GM19468 (cell line): ENCODE data around the gene SNED1.

Experiments used
- ATAC-seq: cut with Tn5 transposase; IDR thresholded peaks from one replicate; pipeline ENCODE4 v1.9.1; 2021; ENCODE audit warnings: mild to moderate bottlenecking, moderate library complexity, moderate number of reproducible peaks; ENCODE audit not compliant: unreplicated experiment; ENCODE audit errors: extremely low read depth

SNED1 gene

DNA sequence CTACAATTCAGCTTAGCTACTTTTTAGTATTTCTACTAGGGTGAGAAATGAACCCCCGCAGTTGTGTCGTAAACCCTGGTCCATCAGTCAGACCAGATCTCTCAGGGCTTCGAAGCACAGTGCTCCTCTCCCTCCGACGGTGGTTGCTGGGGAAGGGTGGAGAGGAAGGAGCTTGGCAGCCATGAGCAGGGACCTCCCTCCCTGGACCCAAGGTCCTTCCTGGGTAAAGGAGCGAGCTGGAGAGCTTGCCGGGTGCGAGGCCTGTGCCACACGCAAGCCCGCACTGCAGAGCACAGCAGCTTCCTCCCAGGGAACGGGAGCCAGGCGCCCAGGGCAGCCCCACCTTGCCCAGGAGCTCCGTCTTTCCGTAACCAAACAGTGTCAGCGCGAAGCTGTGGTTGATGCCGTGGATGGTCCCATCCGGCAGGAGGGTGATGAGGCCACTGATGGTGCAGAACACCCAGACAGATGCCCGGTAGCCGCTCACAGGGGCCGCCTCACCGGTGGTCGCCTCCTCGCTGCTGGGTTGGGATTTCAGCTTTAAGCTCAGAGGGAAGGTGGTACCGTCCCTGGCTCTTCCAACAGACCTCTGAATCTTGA is 138.3 kb downstream of the SNED1 start:
- ATAC-seq = no peak

DNA sequence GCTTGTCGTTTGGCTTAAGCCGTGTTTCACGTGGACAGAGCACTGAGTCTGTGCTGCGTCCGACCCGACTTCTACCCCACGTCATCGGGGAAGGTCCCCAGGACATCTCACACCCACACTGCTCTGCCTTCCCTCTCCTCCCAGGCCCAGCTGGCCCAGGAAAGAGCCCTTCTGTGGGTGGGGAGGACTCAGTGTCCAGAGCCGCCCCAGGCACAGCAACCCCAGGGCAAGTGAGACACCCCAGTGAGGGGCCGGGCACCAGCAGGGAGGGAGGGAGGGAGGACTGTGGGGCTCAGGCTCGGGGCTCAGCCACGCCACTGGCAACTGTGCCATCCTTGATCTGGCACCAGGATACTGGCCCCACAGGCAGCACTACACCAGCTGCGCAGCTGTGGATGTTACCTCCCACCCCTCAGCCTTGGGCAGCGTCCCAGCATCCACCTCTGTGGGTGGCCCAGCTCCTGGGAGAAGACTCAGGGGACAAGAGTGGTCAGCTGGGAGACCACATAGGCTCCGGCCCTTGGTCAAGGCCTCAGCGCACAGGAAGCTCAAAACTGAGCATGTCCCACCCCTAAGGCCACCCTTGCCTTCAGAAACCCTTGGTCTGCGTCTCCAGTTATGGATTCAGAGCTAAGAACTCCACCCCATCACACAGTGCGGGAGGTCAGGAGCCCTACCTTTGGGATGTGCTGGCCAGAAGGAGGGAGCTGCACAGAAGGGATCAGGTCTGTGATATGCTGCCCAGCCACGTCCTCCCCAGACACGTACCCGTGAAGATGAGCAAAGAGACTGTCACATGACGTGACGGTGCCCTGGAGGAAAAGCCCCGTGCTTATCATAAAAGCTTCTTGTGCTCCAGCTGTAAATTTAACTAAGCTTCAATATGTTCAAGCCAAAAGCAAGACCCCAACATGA is 139.1 kb downstream of the SNED1 start:
- no peak for ATAC-seq

DNA sequence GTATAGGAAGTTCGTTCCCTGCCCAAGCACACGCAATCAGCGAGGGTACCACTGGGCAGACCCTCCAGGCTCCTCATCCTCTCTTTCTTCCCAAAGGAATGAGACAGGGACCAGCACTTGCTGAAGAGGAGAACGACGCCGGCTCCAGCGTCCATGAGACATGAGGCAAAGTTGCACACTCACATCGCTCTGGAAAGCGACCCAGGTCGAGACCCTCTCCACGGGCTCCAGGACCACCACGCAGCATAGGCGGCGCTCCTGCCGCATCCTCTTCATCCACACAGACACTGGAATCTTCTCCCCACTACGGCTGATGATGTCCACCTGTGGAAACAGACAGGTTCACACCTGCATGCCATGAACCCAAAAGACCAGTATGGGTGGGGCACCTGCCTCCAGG is 140.1 kb downstream of the SNED1 start:
- no peak for ATAC-seq

DNA sequence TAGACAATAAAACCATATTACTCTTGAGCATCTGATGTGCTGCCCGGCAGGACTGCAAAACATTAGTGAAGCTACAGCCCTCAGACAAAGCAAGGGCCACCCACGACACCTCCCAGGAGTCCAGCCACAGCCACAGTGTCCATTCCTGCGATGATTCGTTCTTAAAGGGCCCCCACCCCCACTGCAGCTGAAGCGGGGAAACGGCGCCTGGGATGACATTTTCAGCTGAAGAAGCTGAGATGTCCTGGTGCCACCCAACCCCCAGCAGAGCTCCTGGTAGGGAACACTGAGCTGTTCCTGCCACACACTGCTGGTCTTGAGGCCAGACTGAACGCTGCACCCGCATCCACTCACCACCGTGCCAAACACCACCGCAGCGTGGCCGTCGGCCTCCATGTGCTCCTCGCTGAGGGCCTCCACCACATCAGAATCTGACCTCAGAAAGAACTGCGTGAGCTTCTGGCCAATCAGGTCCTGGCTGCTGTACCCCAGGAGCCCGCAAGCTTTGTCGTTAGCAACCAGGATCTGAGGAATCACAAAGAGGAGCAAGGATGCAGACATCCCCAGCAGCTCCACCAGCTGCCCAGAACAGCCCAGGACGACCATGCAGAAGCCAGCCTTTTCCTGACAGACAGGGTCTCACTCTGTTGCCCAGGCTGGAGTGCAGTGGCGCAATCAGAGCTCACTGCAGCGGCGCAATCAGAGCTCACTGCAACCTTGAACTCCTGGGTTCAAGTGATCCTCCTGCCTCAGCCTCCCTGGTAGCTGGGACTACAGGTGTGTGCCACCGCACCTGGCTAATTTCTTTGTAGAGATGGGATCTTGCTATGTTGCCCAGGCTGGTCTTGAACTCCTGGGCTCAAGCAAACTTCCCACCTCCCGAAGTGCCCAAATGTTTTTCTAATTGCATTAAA is 141.4 kb downstream of the SNED1 start:
- ATAC-seq = no peak

DNA sequence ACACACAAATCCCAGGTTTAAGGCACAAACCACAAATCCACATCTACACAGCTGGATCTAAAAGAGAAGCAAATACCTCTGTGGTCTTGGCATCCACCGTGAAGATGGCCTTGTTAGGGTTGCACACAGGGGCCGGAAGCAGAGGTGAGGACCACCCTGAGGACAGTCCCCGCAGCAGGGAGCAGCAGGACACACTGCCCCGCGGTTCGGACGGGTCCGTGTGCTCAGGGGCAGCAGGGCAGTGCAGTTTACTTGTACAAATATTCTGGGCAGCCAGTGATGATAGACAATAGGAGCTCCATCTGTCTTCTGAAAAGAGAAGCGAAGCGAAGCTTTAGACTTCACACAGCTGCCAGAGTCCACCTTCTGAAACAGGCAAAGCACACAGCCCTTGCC is 142.0 kb downstream of the SNED1 start:
- ATAC-seq = no peak

DNA sequence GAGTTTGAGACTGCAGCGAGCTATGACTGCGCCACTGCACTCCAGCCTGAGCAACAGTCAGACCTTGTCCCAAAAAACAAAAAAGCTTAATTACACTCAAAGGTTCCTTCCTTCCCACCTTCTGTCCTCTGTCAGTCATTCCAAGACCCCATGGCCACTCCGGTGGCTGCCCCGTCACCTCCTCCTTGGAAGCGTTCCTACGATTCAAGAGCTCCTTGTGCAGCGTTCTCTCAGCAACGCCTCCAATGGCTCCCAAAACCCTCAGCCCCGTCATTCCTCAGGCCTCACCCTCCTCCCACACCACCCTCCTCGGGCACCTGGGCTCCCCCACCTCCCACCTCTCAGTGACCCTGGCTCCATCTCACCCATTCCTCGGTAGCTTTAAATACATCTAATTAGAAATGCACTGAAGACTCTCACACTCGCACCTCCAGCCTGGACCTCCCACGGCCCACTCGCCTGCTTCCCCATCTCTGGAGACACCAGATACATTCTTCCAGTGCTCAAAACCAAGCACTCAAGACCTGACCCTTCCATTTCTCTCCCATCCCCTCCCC is 142.9 kb downstream of the SNED1 start:
- ATAC-seq = no peak

DNA sequence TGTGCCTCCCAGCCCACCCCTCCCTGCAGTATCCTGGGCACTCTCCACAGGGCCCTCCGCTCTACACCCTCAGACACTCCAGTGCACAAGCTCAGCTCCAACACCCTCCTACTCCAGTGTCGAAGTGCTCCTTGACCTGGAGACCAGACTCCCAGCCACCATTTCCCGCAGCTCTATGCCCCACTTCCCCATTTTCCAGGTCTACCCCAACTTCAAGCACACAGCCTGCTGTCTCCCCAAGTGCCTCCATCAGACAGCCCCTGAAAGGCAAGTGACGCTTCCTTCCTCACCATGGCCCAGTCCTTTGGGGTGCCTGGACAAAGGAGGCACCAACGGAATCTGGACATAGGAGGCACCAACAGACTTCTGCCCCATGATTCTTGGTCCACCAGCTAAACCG is 143.6 kb downstream of the SNED1 start:
- ATAC-seq = no peak

DNA sequence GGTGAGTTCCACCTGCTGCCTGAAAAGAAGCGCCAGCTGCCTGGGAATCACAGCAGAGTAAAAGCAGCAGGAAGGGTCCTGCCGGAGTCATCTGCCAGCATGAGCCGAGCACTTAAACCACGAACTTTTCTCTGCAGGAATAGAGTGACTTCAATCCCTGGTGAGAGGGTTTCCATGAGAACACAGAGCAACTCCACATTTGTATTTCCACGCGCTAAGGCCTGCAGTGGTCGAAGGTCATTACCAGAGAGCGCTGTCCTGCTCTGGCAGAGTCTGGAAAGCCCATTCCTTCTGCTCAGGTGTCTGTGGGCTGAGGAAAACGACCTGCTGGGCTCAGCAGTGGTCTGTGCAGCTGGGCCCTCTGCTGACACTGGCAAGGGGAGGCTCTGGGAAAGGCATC is 144.2 kb downstream of the SNED1 start:
- ATAC-seq = no peak
